MM.1S (cell line): ENCODE data around the gene OR8D1.

Experiments
- DNase-seq: peaks from one replicate; pipeline ENCODE4 v3.0.0-alpha.2; 2015
- H2AFZ ChIP-seq: fragments of 300-600 bp; sonication (generic); 2 replicates; pipeline ENCODE4 v1.6.0; 2016; ENCODE audit warnings: antibody characterized with exemption, low read length
- H3F3A ChIP-seq: fragments of 300-600 bp; sonication (generic); 2 replicates; pipeline ENCODE4 v1.6.1; 2016; ENCODE audit warnings: mild to moderate bottlenecking, antibody characterized with exemption, low read length, moderate library complexity, mixed read lengths; ENCODE audit not compliant: insufficient read depth
- H3K27ac ChIP-seq: fragments of 300-600 bp; sonication (generic); 2 replicates; pipeline ENCODE4 v1.5.1; 2016; ENCODE audit warnings: mild to moderate bottlenecking, low read length
- H3K27me3 ChIP-seq: fragments of 300-600 bp; sonication (generic); replicated peaks from 2 replicates; pipeline ENCODE4 v1.6.0; 2016; ENCODE audit warnings: low read length; ENCODE audit not compliant: insufficient read depth
- H3K36me3 ChIP-seq: fragments of 300-600 bp; sonication (generic); replicated peaks from 2 replicates; pipeline ENCODE4 v1.6.1; 2016; ENCODE audit warnings: mild to moderate bottlenecking, low read length, mixed read lengths; ENCODE audit not compliant: insufficient read depth
- H3K4me1 ChIP-seq: fragments of 300-600 bp; sonication (generic); 2 replicates; pipeline ENCODE4 v1.6.1; 2016; ENCODE audit warnings: low read length, mixed read lengths
- H3K4me2 ChIP-seq: fragments of 300-600 bp; sonication (generic); 2 replicates; pipeline ENCODE4 v1.6.0; 2016; ENCODE audit warnings: low read depth, low read length
- H3K4me3 ChIP-seq: fragments of 300-600 bp; sonication (generic); 2 replicates; pipeline ENCODE4 v1.5.1; 2016; ENCODE audit warnings: low read length, mixed read lengths
- H3K79me2 ChIP-seq: fragments of 300-600 bp; sonication (generic); 2 replicates; pipeline ENCODE4 v1.6.1; 2016; ENCODE audit warnings: mixed run types, low read length, mixed read lengths
- H3K9ac ChIP-seq: fragments of 300-600 bp; sonication (generic); 2 replicates; pipeline ENCODE4 v1.6.1; 2016; ENCODE audit warnings: low read length, mixed read lengths
- H3K9me2 ChIP-seq: fragments of 300-600 bp; sonication (generic); replicated peaks from 2 replicates; pipeline ENCODE4 v1.6.1; 2016; ENCODE audit warnings: mild to moderate bottlenecking, low read length, mixed read lengths; ENCODE audit not compliant: insufficient read depth
- H3K9me3 ChIP-seq: fragments of 300-600 bp; sonication (generic); replicated peaks from 2 replicates; pipeline ENCODE4 v1.6.1; 2016; ENCODE audit warnings: mild to moderate bottlenecking, low read length, mixed read lengths; ENCODE audit not compliant: insufficient read depth
- H4K20me1 ChIP-seq: fragments of 300-600 bp; sonication (generic); 2 replicates; pipeline ENCODE4 v1.6.1; 2016; ENCODE audit warnings: mild to moderate bottlenecking, low read length, moderate library complexity, mixed read lengths; ENCODE audit not compliant: insufficient read depth
- CTCF ChIP-seq: fragments of 300-600 bp; sonication (generic); IDR thresholded peaks from 2 replicates; pipeline ENCODE4 v1.5.1; 2016; ENCODE audit warnings: antibody characterized with exemption, low read length, mixed read lengths
- EZH2 ChIP-seq: fragments of 300-600 bp; sonication (generic); optimal IDR thresholded peaks from 2 replicates; pipeline ENCODE3; 2017; ENCODE audit warnings: low read depth, mild to moderate bottlenecking, antibody characterized with exemption, low read length, mixed read lengths
- EZH2phosphoT487 ChIP-seq: fragments of 300-600 bp; sonication (generic); IDR thresholded peaks from 2 replicates; pipeline ENCODE4 v1.6.1; 2018; ENCODE audit warnings: antibody characterized with exemption, low read length

Gene OR8D1

GRCh38 chr11:124344346-124344745 is 30.6 kb upstream of the OR8D1 start:
- H3K27me3 ChIP-seq = no peaks in the 10 kb centered on the region
- DNase-seq = no peak
- H3K9me2 ChIP-seq = no peaks in the 10 kb centered on the region; the same call in 1 of the 2 replicates
- H3K36me3 ChIP-seq = no peaks in the 10 kb centered on the region
- H3K27ac ChIP-seq = no peak overlapping the region
- H3K9me3 ChIP-seq = no peaks in the 10 kb centered on the region
- no peak overlapping the region for H2AFZ ChIP-seq
- H3K79me2 ChIP-seq = no peaks in the 10 kb centered on the region
- H3K4me3 ChIP-seq = no peak overlapping the region
- no peak overlapping the region for H3K9ac ChIP-seq
- no peaks in the 10 kb centered on the region for H3F3A ChIP-seq
- no peaks in the 10 kb centered on the region for H4K20me1 ChIP-seq
- no peak for TF ChIP-seq EZH2phosphoT487
- no peak for TF ChIP-seq CTCF
- TF ChIP-seq EZH2 = no peak
- H3K4me2 ChIP-seq = no peak overlapping the region
- no peaks in the 10 kb centered on the region for H3K4me1 ChIP-seq

- no peak for DNase-seq
- TF ChIP-seq EZH2phosphoT487 (no peak), CTCF (no peak), EZH2 (no peak)
- H4K20me1 ChIP-seq = no peaks in the 10 kb centered on the region
- H3K9me3 ChIP-seq = no peaks in the 10 kb centered on the region
- no peak overlapping the region for H3K4me2 ChIP-seq
- H3K27me3 ChIP-seq = no peaks in the 10 kb centered on the region
- no peaks in the 10 kb centered on the region for H3F3A ChIP-seq
- H3K79me2 ChIP-seq = no peaks in the 10 kb centered on the region
- no peaks in the 10 kb centered on the region for H3K9me2 ChIP-seq
- no peaks in the 10 kb centered on the region for H3K36me3 ChIP-seq
- H3K9ac ChIP-seq = no peak overlapping the region
- H2AFZ ChIP-seq = no peak overlapping the region
- H3K4me1 ChIP-seq = no peaks in the 10 kb centered on the region
- no peak overlapping the region for H3K27ac ChIP-seq
- no peak overlapping the region for H3K4me3 ChIP-seq
Measured at GRCh38 chr11:124340142-124340447, 26.3 kb upstream of the OR8D1 start.

- Histone ChIP-seq H2AFZ (no peak overlapping the region), H3K4me2 (no peak overlapping the region)
Measured at GRCh38 chr11:124339396-124340141, 25.8 kb upstream of the OR8D1 start.

More at GRCh38 chr11:124339396-124340141, 25.8 kb upstream of the OR8D1 start:
- no peak overlapping the region for H3K4me3 ChIP-seq
- H3K36me3 ChIP-seq = no peaks in the 10 kb centered on the region
- H3K79me2 ChIP-seq = no peaks in the 10 kb centered on the region
- H3K9me2 ChIP-seq = no peaks in the 10 kb centered on the region
- no peaks in the 10 kb centered on the region for H3K9me3 ChIP-seq
- H4K20me1 ChIP-seq = no peaks in the 10 kb centered on the region
- H3K27ac ChIP-seq = no peak overlapping the region
- H3K9ac ChIP-seq = no peak overlapping the region
- H3K27me3 ChIP-seq = no peaks in the 10 kb centered on the region
- no peak for TF ChIP-seq CTCF
- TF ChIP-seq EZH2 = no peak
- no peak for TF ChIP-seq EZH2phosphoT487
- H3F3A ChIP-seq = no peaks in the 10 kb centered on the region
- H3K4me1 ChIP-seq = no peaks in the 10 kb centered on the region
- DNase-seq = no peak
